NCI-H2081 treated with DMSO at 0.1 percent for 48 hours (cell line): ENCODE results near the gene MORC1.
"Not testable (repeated sequence)": the region's sequence is repeated elsewhere in the genome, so short reads cannot be mapped to it uniquely, and the experiment has no call there.

Experiments used
- DNase-seq: peaks from one replicate; lab custom pipeline; 2025; lab: John Stamatoyannopoulos, UW

MORC1 gene

DNA sequence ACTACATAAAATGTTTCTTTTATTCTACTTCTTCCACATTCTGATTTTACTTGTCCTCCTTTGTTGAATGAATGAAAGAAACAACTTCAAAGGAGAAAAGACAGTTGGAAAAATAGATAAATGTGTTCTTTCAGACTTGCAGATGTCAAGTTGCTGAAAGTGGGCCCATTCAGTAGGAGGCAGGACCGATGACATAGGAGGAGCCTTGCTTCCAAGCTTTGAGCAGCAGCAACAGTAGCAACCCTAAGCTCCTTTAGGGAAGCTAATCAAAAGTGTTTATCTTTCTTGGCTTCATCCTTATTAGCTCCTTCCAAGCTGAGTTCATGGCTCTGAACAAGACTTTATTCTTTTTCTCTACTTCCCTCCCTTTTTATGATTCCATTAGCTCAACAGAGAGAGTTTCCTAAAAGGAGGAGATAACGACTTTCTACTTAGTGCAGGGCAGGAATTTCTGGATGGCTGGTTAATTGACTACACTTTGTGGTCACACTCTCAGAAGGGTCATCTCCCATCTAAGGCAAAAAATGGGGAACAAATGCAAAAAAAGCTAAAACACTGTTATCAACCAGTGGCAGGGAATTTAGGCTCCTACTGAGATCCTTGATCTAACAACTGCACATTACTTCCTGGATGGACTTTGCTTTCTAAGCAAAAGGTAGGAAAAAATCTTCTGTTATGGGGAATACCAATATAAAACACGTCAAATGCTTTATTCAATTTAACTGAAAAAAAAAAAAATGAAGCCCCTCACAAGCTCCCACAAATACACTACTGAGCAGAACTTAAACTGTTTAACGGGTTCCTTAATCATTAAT, 4.8 kb downstream of the MORC1 start:
- no peak for DNase-seq

DNA sequence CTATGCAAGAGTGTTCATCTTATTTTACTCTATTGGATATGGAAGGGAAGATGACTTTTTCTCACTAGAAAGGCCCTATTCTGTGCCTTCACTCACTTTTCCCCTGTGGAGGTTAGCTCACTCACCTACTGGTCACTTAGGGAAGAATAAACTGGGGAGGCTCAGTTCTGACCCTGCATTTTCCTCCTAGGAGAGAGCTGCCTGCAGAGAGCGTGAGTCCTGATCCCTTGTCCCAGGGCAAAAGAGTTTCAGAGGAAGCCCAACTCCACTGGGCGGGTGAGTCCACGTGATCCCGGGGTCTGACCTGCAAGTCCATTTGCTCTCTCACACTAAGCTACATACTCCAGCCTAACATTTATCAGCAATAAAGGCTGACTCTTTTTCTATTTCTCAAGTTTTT, 8.4 kb downstream of the MORC1 start:
- DNase-seq: no peak

DNA sequence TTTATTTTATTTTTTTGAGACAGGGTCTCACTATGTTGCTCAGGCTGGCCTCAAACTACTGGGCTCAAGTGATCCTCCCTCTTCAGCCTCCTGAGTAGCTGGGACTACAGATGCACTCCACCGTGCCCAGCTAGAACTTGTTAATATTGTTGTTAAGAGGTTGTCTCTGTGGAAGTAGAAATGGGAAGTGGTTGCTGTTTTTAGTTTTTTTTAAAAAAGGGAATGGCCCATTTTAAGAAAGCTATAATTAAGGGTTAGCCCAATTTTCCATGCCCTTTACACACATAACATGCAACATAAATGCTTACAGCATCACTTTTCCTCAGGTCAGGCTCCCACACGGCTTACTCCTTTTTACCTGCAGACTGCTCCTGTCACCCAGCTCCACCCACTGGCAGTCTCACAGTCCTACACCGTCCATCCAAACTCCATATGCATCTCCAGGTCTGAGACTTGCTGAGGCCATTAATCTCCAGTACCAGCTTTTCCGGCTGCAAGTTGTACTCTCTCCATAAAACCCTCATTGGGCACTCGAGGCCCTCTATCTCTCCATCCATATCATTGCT, 19.8 kb downstream of the MORC1 start:
- no peak for DNase-seq

DNA sequence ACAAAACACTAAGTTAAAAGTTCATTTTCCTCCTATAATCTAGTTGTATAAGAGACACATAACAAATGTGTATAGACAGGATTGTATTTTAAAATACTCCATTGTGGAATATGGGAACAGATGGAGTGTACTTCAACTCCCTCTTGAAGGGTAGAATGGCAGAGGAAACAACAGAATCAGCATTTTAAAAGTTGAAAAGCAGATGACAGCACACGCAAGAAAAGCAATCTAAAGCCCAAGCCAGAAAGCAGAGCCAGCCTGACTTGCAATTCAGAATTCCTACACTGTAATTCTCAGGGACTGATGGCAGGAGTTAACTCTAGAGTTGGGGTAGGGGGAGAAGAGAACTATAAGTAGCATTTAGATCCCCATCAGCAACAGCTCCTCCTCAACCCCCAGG, 22.8 kb downstream of the MORC1 start:
- DNase-seq: no peak

DNA sequence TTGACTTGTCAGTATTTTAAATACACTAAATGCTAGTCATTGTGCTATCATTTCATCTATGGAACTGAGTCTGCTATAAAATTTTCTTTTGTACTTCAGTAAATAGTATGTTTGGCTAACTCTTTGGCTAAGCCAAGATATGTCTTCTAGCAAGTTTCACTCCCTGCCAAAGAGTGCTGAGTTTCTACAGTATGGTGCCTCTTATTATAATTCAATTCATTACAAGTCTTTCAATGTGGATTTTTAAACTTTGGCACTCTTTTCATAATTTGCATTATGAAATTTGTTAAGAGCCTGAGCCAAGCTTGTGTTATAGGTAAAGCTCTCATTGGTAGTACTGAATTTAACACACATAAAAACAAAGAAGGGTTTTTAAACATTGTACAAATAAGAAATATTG, 24.4 kb downstream of the MORC1 start:
- no peak for DNase-seq

DNA sequence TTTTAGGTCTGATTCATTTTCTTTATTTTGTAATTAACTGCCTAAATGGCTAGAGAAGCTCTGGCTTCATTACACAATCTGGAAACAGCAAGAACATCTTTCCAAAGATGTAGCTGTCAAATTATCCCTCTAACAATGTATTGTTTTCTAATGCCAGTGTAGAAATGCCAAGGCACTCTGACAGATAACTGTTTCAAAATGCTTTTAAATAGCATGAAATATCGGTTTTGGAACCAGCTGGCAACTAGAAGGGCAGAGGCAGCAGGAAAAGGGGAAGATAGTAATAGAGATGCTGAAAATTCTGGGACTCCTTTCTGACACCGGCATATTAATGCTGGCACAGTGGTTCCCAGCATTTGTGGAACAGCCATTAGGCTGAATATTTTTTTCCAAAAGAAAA, 26.1 kb downstream of the MORC1 start:
- no peak for DNase-seq

DNA sequence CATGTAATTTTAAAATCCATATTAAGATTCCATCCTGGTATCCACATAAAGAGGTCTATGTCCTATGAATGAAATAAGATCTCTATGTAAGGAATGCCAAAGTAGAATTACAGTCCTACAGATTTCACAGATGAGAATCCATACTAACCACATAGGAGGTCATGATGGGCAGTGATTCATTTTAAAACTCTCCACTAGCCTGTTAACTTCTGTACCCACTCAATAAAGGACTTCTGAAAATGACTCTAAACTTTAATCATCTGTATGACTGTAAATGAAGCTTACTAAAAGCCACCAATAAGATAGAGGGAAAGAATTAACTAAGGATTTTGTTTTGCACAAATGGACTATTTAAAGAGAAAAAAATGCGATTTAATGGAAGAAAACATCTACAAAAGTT, 28.7 kb downstream of the MORC1 start:
- no peak for DNase-seq

DNA sequence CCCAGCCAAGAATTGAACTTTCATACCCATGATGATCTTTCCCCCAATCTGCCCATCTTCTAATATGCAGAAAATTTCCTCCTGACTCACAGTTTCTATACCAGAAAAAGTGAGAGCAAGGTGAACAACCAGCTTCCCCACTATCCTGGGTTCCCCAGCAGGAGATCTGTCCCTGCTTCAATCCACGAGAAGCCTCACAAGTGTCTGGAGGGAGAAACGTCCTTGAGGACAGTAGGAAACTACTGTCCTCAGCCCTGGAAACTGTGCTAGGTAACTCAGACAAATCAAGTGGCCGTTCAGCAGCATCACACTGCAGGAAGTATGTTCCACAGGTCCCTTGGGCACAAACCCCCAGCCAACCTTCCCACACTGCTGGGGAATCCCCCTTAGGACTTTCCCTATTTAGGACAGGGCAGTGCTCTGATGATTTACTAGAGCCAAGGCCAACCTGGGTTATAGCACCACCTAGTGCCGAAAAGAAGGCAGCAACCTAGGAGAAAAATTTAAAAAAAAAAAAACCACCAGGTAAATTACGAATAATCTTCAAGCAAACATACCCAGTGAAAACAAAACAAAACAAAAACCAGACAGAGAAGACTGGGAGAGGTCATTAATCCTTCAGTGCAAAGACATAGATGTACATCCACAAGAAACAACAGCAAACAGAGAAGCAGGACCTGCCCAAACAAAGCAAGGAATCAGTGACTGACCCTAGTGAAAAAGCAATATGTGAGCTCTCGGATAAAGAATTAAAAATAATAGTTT, 36.0 kb downstream of the MORC1 start:
- DNase-seq: no peak

DNA sequence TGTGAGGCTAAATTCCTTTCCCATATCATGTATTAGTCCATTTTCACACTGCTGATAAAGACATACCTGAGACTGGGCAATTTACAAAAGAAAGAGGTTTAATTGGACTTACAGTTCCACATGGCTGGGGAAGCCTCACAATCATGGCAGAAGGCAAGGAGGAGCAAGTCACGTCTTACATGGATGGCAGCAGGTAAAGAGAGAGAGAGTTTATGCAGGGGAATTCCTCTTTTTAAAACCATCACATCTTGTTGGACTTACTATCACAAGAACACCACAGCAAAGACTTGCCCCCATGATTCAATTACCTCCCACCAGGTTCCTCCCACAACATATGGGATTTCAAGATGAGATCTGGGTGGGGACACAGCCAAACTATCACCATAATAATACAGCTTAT, 37.8 kb downstream of the MORC1 start:
- not testable (repeated sequence) for DNase-seq

DNA sequence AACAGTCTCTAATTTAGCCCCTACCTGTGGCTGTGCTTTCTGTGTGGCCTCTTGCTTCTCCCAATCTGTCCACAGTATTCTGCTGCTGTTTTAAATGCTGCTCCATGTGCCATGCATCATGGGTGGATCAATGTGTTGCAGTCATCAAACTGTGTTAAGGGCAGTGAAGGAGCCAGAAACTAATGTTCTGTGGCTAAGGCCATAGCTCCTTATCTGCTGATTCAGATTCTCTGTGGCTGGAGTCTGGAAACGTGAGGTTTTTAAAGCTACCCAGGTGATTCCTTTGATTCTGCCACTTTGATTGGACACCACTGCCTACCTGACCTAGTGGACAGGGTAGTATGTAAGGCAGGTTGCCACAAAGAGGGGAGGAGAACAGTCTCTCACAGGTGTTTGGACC, 44.8 kb downstream of the MORC1 start:
- no peak for DNase-seq

DNA sequence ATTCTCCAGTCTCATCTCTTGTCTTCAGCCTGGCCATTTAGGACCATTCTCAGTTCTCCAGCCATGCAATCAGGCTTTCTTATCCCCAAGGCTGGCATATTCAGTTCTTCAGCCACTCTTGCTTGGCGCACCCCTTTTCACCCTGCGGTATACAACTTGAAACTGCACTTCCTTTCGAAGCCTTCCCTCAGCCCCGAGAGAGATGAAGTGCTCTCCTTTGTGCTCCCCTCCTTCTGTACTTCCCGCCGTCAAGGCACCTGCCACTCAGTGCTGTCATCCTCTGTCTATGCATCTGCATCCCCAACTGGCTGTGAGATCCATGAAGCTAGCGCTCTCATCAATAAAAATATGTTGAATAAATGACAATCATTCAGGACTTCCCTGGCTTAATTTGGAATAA, 45.7 kb downstream of the MORC1 start:
- no peak for DNase-seq

DNA sequence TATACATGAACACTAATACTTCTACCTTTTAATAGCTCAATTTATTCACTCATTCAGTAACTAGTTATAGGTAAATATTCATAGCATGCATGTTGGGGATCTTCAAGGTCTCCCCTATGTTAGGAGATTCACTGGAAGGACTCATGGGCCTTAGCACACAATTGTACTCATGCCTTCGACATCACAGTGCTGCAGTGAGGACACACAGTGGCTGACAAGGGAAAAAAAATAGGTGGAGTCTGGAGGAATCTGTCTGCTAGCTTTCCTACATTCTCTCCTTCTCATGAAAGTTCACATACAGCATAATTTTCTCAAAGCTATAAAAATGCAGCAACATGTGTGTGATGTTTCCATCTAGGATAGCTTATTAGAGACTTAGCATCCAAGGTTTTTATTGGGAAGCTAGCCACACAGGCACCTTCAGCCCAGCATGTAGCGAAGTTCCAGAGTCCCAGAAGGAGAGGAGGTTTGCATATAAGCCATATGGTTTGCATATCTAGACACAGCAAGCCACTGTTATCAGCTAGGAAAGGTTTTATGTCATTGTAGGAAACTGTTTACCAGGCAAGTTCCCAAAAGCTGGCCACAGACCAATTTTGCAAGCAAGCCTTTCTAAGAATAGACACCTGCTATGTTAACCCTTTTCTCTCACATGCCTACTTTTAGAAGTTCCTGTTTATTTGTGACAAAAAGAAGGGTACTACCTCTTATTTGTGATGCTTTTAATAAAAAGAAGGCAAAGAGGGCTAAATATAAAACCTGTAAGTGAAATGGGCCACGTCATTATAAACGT, 46.4 kb downstream of the MORC1 start:
- no peak for DNase-seq

DNA sequence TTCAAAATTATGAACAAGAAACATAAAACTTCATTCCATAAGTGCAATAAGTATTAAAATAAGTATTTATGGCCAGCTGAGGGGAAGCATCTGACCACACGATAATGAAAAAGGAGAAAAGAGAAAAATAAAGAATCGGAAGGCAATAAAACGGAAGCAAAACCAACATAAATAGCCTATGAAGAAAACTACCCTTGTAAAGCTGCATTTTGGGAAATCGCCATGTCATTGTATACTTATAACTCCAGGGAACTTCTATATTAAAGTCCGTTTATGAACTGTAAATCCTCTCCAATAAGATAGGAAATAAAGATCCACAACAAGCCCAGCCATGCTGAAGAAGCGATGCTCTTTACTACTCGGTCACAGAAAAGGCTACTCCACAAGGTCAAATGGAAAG, 47.7 kb downstream of the MORC1 start:
- no peak for DNase-seq

DNA sequence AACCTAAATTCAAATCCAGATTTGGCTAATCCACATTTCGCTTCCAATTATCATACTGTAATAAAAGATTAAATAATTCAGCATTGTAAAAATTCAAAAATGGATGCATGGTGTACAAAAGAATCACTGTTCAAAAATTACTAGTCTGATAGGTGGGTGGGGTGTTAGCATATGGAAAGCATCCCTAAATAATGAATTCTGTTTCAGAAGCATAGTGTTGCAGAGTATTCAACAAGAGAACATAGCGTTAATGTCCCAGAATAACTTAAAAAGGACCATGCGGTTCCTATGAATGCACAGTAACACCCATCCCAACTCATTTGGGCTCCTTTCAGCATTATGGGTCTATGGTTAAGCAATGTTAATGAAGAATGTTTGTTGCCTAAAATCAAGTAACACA, 51.1 kb downstream of the MORC1 start:
- DNase-seq: no peak

DNA sequence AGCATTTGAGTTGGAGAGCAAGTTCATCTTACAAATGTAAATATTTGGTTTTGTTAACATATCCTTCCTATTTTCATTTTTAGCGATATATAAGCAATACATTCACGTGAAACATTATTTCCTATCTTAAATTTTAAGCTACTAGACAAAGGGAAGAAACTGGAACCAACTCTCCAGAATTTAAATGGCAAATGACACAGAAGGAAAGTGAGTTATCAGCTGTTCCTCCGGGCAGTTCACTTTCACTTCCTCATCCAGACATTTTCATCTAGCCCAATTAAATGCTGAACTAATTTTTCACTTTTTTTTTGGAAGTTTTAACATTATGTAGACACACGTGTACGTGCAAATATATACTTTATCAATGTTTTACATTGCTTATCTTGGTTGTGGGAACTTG, 58.7 kb downstream of the MORC1 start:
- DNase-seq: no peak

DNA sequence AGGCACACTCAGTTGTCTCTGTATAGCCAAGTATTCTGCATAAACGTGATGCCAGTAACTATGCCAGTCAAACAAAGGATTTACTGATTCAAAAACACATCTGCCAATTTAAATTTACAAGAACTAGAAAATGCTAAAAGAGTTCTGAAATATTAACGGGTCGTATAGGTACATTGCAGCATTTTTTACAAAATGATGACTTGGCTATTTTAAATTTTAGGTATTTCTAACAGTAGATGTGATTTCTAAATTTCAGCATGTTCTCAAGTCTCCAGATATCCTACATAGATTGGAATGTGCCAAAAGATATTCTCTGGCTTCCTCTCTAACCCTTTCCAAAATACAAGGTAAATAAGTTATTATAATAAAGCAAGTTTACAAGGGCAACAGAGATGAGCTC, 60.3 kb downstream of the MORC1 start:
- no peak for DNase-seq

DNA sequence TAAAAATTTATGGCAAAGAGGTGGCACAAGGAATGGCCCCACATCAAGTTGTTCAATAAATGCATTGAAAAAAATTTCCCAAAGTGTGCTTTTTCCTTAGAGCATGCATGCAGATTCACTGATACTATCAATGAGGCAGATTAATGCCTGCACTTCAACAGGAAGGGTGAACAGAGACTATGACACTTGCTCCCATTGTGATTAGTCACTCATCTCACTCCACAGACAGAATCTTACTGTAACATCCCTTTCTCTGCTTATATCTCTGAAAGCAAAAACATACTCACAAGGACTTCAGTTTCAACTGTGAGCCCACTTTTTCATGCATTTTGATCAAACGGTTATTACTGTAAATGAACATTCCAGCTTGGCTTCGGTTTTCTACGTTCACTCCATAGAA, 60.9 kb downstream of the MORC1 start:
- DNase-seq: no peak

DNA sequence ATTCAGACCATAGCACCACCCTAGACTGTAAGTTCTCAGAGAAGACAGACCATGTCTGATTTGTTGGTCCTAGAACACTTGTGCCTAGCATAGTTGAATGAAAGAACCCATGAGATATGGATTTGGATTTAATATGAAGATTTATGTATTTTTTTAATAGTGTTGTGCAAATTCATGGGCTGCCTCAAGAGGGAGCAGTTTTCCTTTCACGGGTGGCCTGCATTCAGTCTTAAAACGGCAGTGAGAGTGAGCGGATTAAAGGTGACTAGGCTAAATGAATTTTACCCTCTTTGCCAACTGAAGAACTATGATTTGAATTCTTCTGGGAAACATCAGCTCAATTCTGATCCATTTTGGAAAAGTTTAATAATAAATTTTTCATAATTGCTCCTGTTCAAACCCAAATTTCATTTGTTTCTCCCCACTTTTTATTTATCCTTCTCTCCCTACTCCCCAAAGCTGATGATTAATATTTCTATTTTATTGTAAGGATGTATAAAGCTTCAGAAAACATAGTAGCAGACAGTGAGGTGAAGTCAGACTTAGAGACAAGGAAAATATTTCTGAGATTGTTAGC, 67.3 kb downstream of the MORC1 start:
- DNase-seq: no peak

DNA sequence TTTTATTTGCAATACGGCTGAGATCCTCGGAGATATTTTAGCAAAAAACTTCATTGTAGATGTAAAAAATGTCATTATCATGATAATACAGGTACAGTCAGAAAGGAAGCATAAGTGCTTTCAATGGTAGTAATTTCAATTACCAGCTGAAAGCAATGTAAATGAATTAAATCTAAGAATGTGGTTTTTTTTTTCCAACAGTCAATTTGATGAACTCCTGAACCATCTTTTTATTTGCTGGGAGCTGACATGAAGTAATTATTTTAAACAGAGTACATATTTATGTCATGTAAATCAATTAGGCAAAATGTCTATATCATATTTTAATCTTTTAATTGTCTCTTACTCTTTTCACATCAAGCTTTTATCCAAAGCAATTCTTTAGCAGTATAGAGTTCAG, 70.6 kb downstream of the MORC1 start:
- DNase-seq: no peak

DNA sequence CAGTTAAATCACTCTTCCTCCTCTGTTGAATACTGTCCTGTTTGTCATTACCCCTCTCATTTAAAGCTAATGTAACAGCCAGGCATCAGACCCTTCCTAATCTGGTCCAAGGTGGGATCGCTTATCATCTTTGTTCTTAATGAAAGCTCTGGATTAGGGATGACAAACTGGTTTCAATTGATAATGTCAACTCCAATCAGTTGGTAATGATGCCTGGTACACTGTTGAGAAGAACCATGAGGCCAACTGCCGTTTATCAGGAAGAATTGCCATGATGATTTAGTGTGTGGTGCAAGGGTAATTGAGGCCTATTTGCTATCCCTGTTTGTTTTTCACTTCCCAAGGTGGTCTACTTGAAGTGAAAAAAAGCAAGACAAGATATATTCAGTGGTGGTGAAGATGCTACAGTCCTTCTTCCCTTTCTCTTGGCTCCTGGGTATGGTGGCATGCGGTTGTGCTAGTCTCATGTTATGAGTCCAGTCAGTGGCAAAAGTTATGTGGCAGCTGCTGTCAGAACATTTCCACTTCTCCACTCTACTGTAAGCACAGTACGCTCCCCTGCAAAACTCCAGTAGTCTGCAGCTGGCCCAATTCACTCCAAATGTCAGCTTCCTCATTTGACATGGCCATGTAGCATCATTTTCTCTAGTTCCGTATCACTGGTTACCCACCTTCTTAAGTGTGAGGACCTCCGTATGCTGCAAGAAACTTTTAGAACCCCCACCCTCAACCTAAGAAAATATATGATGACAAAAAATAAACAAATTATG, 72.5 kb downstream of the MORC1 start:
- no peak for DNase-seq

DNA sequence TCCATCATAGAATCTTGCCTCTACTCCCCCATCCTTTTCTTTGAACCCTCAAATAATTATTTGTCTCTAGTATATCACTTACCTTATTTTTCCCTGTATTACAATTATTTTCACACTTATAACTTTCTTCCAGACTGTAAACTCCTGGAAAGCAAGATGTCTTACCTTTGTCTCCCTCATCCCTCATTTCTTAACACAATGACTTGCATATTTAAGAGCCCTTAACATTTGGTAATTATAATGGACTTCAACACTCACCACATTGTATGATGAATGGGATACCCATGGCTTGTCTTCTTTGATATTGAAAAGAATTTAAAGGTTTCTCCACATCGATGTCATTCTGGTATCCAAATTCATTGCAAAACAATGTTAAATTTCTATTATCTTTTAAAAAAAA, 82.9 kb downstream of the MORC1 start:
- no peak for DNase-seq
